ENCODE data around the gene TTC17. TPM values are rescaled to one million over a fixed set of nuclear protein-coding genes. Genes with fewer than 3 reads are reported as not detected.

The TTC17 gene
- total RNA-seq, 2 experiments from 2014 or later, result 71.3 to 84.2 TPM

GRCh38 chr11:43367382-43368178, 8.9 kb downstream of the TTC17 start:
- H3K9me2 ChIP-seq (ENCODE audit: insufficient read depth, low read length), result no peaks in the 10 kb centered on the region
- H2AFZ ChIP-seq (ENCODE audit: low read length), result no peak overlapping the region
- H4K20me1 ChIP-seq (ENCODE audit: insufficient read depth, low read length), result peaks cover 10% of the 10 kb centered on the region; the same call in 1 of the 2 replicates
- no TSS peak for BruUV-seq (replicated peaks)
- H3K9me3 ChIP-seq (ENCODE audit: low read length), result peaks cover 4% of the 10 kb centered on the region; the same call in 1 of the 2 replicates
- H3K27ac ChIP-seq (ENCODE audit: low read depth, low read length, poor library complexity, severe bottlenecking), result no peak overlapping the region
- peaks cover 78% of the 10 kb centered on the region for H3K36me3 ChIP-seq (ENCODE audit: insufficient read depth, low read length)
- DNase-seq (ENCODE audit: low spot score), result peak; percentile 40
- peak overlapping the region; percentile 26; the same call in 1 of the 2 replicates for H3K4me2 ChIP-seq (ENCODE audit: low read length)
- intact Hi-C loops (cut with micrococcal nuclease; ENCODE audit: unreplicated experiment), result no loop called here
- TF ChIP-seq EZH2phosphoT487 (IDR thresholded peaks at IDR 0.05; ENCODE audit: borderline replicate concordance, low read depth, low read length), result no peak
- CTCF ChIA-PET (ENCODE audit: unreplicated experiment), result interaction anchor here (1.2 kb wide), 1 partner anchor 11 kb away, joined by 3 read pairs; no protein-coding TSS in a partner anchor
- H3K4me1 ChIP-seq (ENCODE audit: insufficient read depth, low read length, poor library complexity, severe bottlenecking), result peaks cover 19% of the 10 kb centered on the region
- no peak overlapping the region for H3K4me3 ChIP-seq (ENCODE audit: low read depth, low read length, poor library complexity, severe bottlenecking)
- peaks cover 98% of the 10 kb centered on the region for H3K79me2 ChIP-seq (ENCODE audit: insufficient read depth, low read depth, low read length)
- POLR2A ChIA-PET, result interaction anchor here (0.5 to 1.6 kb wide), 3 partner anchors 10 to 72 kb away, joined by 4 to 7 read pairs (median 4); partner anchors contain the start of gene TTC17

GRCh38 chr11:43376065-43376464, 17.3 kb downstream of the TTC17 start:
- Histone ChIP-seq H2AFZ (ENCODE audit: low read length) (no peak overlapping the region), H3K79me2 (ENCODE audit: insufficient read depth, low read depth, low read length) (peaks cover 57% of the 10 kb centered on the region), H3K4me2 (ENCODE audit: low read length) (no peak overlapping the region), H3K27ac (ENCODE audit: low read depth, low read length, poor library complexity, severe bottlenecking) (no peak overlapping the region), H3K36me3 (ENCODE audit: insufficient read depth, low read length) (peaks cover 65% of the 10 kb centered on the region), H3K9me2 (ENCODE audit: insufficient read depth, low read length) (no peaks in the 10 kb centered on the region), H3K4me1 (ENCODE audit: insufficient read depth, low read length, poor library complexity, severe bottlenecking) (no peaks in the 10 kb centered on the region), H3K9me3 (ENCODE audit: low read length) (no peaks in the 10 kb centered on the region), H4K20me1 (ENCODE audit: insufficient read depth, low read length) (peaks cover 11% of the 10 kb centered on the region), H3K4me3 (ENCODE audit: low read depth, low read length, poor library complexity, severe bottlenecking) (no peak overlapping the region)
- DNase-seq (ENCODE audit: low spot score), result no peak
- ChIA-PET POLR2A (no interaction called here), CTCF (ENCODE audit: unreplicated experiment) (no interaction called here)
- intact Hi-C loops (cut with micrococcal nuclease; ENCODE audit: unreplicated experiment), result no loop called here
- TF ChIP-seq EZH2phosphoT487 (IDR thresholded peaks at IDR 0.05; ENCODE audit: borderline replicate concordance, low read depth, low read length), result no peak
- TF ChIP-seq, protein P1, sequence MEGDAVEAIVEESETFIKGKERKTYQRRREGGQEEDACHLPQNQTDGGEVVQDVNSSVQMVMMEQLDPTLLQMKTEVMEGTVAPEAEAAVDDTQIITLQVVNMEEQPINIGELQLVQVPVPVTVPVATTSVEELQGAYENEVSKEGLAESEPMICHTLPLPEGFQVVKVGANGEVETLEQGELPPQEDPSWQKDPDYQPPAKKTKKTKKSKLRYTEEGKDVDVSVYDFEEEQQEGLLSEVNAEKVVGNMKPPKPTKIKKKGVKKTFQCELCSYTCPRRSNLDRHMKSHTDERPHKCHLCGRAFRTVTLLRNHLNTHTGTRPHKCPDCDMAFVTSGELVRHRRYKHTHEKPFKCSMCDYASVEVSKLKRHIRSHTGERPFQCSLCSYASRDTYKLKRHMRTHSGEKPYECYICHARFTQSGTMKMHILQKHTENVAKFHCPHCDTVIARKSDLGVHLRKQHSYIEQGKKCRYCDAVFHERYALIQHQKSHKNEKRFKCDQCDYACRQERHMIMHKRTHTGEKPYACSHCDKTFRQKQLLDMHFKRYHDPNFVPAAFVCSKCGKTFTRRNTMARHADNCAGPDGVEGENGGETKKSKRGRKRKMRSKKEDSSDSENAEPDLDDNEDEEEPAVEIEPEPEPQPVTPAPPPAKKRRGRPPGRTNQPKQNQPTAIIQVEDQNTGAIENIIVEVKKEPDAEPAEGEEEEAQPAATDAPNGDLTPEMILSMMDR (conservative IDR thresholded peaks at IDR 0.05; ENCODE audit: low read length), result no peak
- BruUV-seq (replicated peaks), result no TSS peak

GRCh38 chr11:43376594-43376993, 17.9 kb downstream of the TTC17 start:
- no peak for DNase-seq (ENCODE audit: low spot score)
- CTCF ChIA-PET (ENCODE audit: unreplicated experiment), result no interaction called here
- Histone ChIP-seq H3K79me2 (ENCODE audit: insufficient read depth, low read depth, low read length) (peaks cover 52% of the 10 kb centered on the region), H3K9me2 (ENCODE audit: insufficient read depth, low read length) (no peaks in the 10 kb centered on the region), H3K9me3 (ENCODE audit: low read length) (no peaks in the 10 kb centered on the region), H2AFZ (ENCODE audit: low read length) (no peak overlapping the region), H4K20me1 (ENCODE audit: insufficient read depth, low read length) (peaks cover 11% of the 10 kb centered on the region), H3K27ac (ENCODE audit: low read depth, low read length, poor library complexity, severe bottlenecking) (no peak overlapping the region), H3K36me3 (ENCODE audit: insufficient read depth, low read length) (peaks cover 65% of the 10 kb centered on the region), H3K4me1 (ENCODE audit: insufficient read depth, low read length, poor library complexity, severe bottlenecking) (no peaks in the 10 kb centered on the region), H3K4me3 (ENCODE audit: low read depth, low read length, poor library complexity, severe bottlenecking) (no peak overlapping the region), H3K4me2 (ENCODE audit: low read length) (no peak overlapping the region)
- intact Hi-C loops (cut with micrococcal nuclease; ENCODE audit: unreplicated experiment), result no loop called here
- BruUV-seq (replicated peaks), result no TSS peak
- TF ChIP-seq EZH2phosphoT487 (IDR thresholded peaks at IDR 0.05; ENCODE audit: borderline replicate concordance, low read depth, low read length), result no peak
- POLR2A ChIA-PET, result no interaction called here

Data from OCI-LY7 (cell line).